Choroid plexus epithelial cell (primary cell): Measurements from ENCODE around the gene MYL3.

ENCODE experiments used
- DNase-seq: peaks from one replicate; pipeline ENCODE4 v3.0.0-alpha.2; 2010; ENCODE audit warnings: low read depth
- H3K4me3 ChIP-seq: 2 replicates; pipeline ENCODE4 v1.5.1; 2011; ENCODE audit warnings: low read depth, mild to moderate bottlenecking, control low read depth, low read length, moderate library complexity
- TF ChIP-seq, protein P1 (sequence below): conservative IDR thresholded peaks from 2 replicates; pipeline ENCODE4 v1.5.1; 2011; ENCODE audit warnings: low read depth, mild to moderate bottlenecking, control low read depth, inconsistent platforms, low read length, moderate library complexity

Gene MYL3

DNA sequence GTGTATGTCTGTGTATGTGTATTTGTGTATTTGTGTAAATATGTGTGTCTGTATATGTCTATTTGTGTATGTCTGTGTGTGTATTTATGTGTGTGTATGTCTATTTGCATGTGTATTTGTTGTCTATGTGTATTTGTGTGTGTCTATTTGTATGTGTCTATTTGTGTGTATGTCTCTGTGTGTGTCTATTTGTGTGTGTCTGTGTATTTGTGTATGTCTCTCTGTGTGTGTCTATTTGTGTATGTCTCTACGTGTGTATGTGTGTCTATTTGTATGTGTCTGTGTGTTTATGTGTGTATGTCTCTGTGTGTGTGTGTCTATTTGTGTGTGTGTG, 44.7 kb upstream of the MYL3 start:
- no peak for DNase-seq
- no peak overlapping the region for H3K4me3 ChIP-seq
- TF ChIP-seq, protein P1, sequence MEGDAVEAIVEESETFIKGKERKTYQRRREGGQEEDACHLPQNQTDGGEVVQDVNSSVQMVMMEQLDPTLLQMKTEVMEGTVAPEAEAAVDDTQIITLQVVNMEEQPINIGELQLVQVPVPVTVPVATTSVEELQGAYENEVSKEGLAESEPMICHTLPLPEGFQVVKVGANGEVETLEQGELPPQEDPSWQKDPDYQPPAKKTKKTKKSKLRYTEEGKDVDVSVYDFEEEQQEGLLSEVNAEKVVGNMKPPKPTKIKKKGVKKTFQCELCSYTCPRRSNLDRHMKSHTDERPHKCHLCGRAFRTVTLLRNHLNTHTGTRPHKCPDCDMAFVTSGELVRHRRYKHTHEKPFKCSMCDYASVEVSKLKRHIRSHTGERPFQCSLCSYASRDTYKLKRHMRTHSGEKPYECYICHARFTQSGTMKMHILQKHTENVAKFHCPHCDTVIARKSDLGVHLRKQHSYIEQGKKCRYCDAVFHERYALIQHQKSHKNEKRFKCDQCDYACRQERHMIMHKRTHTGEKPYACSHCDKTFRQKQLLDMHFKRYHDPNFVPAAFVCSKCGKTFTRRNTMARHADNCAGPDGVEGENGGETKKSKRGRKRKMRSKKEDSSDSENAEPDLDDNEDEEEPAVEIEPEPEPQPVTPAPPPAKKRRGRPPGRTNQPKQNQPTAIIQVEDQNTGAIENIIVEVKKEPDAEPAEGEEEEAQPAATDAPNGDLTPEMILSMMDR = no peak

DNA sequence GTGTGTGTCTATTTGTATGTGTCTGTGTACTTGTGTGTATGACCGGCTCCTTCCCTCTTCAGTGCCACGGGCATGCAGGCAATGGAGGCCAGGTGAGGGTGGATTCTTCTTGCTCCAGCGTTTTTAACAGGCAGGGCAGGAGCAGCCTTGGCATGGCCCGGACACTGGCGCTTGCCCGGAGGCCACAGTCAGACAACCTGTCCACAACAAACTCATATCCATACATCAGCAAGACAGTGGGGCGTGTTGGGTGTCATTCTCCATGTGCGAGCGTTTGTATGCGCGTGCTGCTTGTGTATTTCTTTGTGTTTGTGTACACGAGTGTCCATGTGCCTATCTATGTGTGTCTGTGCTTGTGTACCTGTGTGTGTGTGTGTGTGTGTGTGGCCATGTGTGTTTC, 44.0 kb upstream of the MYL3 start:
- DNase-seq = no peak
- no peak overlapping the region for H3K4me3 ChIP-seq
- TF ChIP-seq, protein P1 = no peak

DNA sequence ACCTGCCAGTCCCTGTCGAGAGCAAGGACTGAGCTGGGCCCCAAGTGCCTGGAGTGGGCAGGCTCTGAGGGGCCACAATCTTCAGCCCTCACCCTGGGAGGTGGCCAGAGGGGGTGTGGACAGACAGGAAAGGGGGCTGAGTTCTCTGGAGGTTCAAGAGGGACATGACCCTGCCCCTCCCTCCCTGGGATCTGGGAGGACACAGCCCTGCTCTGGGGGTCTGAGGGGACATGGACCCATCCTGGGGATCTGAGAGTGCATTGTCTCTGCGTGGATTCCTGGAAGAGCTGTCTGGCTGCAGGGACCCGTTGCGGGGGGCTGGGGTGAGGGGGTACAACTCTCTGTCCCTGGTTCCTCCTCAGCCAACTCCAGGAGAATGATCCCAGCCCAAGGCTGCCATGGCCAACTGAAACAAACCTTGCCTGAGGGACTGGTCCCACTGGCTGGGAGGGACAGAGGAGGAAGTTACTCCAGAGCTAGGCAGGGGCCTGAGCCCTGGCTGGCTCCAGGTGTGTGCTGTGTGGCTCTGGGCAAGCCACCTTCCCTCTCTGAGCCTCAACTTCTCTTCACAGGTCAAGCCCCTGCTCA, 43.3 kb upstream of the MYL3 start:
- DNase-seq = no peak
- H3K4me3 ChIP-seq = no peak overlapping the region
- TF ChIP-seq, protein P1 = no peak

DNA sequence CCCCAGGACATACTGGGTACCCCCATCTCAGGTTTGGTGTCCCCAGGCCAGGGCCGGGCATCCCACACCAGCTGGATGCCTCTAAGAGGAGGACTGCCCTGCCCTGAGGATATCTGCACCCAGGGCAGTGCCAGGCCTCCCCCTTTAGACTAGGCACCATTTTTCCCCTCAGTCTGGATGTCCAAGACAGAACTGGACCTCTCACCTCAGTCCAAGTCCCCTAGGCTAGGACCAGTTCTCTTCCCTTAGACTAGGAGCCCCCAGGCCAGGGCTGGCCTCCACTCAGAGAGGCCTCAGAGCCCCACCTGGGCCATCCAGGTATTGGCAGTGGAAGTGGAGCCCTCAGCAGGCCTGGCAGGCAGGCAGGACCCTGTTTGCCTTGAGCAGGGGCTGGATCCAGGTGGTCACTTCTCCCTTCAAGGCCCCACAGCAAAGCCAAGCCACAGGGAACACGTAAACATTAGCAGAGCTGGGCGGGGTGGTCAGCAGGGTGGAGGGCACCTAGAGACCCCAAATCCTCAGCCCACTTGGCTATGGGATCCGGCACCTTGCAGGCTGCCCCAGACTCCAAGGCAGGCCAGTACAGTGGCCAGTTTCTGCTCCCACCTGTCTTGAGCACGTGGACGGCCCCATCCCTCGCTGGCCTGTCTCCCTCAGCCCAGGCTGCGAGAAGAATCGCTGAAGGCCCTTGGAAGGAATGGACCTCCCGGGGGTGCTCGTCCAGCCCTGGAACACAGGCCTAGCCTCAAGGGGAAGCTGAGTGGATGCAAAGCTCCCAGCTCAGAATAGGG, 42.6 kb upstream of the MYL3 start:
- TF ChIP-seq, protein P1 = no peak
- DNase-seq = no peak
- H3K4me3 ChIP-seq = no peak overlapping the region

DNA sequence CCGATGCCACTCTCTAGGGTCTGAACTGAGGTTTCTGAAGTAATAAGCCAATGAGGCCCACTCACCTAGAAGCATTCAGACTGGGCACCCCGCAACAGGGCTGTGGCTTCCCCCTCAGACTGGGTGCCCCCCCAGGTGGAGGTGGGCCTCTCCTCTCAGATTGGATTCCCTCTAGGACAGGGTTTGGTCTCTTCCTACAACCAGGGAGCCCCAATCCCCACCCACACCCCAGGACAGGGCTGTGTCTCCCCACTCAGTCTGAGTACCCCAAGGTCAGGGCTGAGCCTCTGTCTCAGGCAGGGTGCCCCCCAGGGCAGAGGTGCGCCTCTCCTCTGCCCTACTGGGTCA, 41.9 kb upstream of the MYL3 start:
- no peak for DNase-seq
- TF ChIP-seq, protein P1 = no peak
- H3K4me3 ChIP-seq = no peak overlapping the region

DNA sequence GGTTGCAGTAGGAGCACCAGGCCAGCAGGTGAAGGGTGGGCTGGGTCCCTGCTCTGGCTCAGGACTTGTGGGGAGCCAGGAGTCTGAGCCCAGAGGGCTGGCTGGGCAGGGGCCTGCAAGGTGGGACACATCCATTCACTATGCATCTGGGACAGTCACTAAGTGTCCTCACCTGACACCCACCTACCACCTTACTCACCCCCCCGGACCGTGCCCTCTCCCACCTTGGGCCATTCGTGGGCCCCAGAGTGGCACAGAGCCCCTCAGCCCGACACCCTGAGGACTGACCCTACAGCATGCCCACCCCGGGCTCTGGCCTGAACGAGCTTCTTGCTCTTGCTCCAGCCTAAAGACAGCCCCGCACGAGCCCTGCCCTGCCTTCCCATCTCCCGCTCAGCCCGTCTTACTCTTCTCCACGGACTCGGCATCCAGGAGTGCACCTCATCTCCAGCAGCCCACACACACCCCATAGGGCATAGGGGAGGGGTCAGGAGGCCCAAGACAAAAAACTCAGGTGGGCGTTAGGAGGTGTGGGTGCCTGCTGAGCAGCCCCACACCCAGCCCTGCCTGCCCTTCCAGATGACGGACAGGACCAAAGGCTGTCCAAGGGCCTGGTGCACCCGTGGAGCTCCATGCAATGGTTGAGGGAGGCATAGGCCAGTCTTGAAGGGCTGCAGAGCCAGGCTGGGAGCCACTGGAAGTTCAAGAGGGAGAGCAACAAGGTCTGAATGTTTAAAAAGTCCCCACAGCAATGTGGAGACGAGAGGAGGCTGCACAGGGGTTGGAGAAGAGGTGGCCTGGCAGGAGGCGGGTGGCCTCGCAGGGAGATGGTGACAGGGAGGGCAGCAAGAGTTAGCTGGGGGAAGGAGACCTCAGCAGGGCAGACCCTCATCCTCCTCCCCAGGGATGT, 41.3 kb upstream of the MYL3 start:
- no peak overlapping the region for H3K4me3 ChIP-seq
- no peak for DNase-seq
- TF ChIP-seq, protein P1 = no peak
